Measurements from ENCODE around the gene DIPK1A. TPM values are rescaled to one million over a fixed set of nuclear protein-coding genes. Genes with fewer than 3 reads are reported as not detected.

The DIPK1A gene
- total RNA-seq, 3 donors from 2014 or later, result 7.6 to 20.4 (median 12.8) TPM

DNA sequence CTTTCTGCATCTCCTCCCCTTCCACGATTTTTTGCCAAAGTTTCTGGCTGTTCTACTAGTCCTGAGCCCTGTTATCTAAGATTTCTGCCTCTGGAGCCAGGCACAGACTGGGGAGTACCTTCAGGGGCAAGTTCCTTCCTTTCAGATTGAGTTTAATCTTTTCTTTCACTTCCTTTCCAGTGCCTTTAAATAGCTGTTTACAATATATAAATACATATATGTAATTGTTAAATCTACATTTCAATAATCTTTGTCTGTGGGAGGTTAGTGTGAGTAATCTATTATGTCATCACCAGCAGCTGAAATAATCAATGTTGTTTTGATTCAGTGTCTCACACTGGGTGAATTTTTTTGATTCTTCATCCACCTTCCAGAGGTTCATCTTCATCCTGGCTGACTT, 31.8 kb downstream of the DIPK1A start:
- intact Hi-C loops (cut with DNase I, micrococcal nuclease), result no loop called here
- Histone ChIP-seq H3K4me1 (ENCODE audit: low read depth) (no peaks in the 10 kb centered on the region), H3K36me3 (ENCODE audit: low read depth) (no peaks in the 10 kb centered on the region), H3K4me3 (no peak overlapping the region), H3K9me3 (no peaks in the 10 kb centered on the region)
- DNase-seq (no peak), ATAC-seq (no peak)
- TF ChIP-seq, protein P1, sequence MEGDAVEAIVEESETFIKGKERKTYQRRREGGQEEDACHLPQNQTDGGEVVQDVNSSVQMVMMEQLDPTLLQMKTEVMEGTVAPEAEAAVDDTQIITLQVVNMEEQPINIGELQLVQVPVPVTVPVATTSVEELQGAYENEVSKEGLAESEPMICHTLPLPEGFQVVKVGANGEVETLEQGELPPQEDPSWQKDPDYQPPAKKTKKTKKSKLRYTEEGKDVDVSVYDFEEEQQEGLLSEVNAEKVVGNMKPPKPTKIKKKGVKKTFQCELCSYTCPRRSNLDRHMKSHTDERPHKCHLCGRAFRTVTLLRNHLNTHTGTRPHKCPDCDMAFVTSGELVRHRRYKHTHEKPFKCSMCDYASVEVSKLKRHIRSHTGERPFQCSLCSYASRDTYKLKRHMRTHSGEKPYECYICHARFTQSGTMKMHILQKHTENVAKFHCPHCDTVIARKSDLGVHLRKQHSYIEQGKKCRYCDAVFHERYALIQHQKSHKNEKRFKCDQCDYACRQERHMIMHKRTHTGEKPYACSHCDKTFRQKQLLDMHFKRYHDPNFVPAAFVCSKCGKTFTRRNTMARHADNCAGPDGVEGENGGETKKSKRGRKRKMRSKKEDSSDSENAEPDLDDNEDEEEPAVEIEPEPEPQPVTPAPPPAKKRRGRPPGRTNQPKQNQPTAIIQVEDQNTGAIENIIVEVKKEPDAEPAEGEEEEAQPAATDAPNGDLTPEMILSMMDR (IDR thresholded peaks at IDR 0.05), result no peak

DNA sequence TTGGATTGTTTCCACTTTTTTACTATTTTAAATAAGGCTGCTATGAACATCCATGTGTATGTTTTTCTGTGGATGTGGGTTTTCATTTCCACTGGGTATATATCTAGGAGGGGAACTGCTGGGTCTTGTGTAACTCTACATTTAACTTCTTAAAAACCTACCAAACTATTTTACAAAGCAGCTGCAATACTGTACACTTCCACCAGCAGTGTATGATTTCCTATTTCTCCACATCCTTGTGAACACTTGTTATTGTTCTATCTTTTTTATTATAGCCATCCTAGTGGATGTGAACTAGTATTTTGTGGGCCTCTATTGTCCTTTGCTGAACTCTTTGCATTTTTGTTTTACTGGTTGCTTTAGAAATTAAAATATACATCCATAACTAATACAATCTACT, 33.4 kb downstream of the DIPK1A start:
- DNase-seq (no peak), ATAC-seq (no peak)
- Histone ChIP-seq H3K36me3 (ENCODE audit: low read depth) (no peaks in the 10 kb centered on the region), H3K9me3 (no peaks in the 10 kb centered on the region), H3K4me3 (no peak overlapping the region), H3K4me1 (ENCODE audit: low read depth) (no peaks in the 10 kb centered on the region)
- TF ChIP-seq, protein P1 (IDR thresholded peaks at IDR 0.05), result no peak
- intact Hi-C loops (cut with DNase I, micrococcal nuclease), result no loop called here

DNA sequence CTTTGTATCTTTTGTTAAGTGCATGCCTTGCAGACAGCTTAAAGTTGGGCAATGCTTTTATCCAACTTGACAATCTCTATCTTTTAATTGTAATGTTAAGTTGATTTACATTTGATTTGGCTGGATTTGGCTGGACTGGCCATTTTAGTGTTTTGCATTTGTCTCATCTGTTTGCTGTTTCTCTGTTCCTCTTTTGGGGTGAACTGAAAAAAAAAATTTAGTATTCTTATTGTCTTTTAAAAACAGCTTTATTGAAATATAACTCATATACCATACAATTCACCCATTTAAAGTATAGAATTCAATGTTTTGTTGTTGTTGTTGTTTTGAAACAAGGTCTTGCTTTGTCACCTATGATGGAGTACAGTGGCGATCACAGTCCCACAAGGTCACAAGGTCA, 34.4 kb downstream of the DIPK1A start:
- no peaks in the 10 kb centered on the region for H3K9me3 ChIP-seq
- no peak overlapping the region for H3K4me3 ChIP-seq
- TF ChIP-seq, protein P1 (IDR thresholded peaks at IDR 0.05), result no peak
- ATAC-seq (no peak), DNase-seq (no peak)
- intact Hi-C loops (cut with DNase I, micrococcal nuclease), result no loop called here
- no peaks in the 10 kb centered on the region for H3K4me1 ChIP-seq (ENCODE audit: low read depth)
- H3K36me3 ChIP-seq (ENCODE audit: low read depth), result no peaks in the 10 kb centered on the region

DNA sequence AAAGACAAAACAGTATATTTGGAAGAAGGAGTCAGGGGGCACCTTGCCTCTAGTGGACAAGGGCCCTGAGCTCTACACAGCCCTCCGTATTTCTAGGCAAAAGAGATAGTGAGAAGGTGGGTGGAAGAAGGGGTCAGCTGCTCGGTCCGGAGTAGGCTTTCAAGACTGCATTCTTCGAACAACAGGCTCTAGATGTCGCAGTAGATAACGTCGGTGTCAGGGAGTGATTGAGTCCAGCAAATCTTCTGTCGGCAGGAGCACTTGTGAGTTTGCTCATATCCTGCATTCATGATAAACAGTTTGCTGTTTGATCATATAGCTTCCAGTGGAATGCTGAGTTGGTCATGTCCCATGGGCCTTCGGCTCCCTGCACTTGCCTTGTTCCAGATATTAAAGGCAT, 36.8 kb downstream of the DIPK1A start:
- no peak for DNase-seq
- intact Hi-C loops (cut with DNase I, micrococcal nuclease), result no loop called here
- Histone ChIP-seq H3K9me3 (no peaks in the 10 kb centered on the region), H3K4me1 (ENCODE audit: low read depth) (no peaks in the 10 kb centered on the region), H3K4me3 (no peak overlapping the region), H3K36me3 (ENCODE audit: low read depth) (no peaks in the 10 kb centered on the region)
- TF ChIP-seq, protein P1 (IDR thresholded peaks at IDR 0.05), result no peak
- ATAC-seq, result no peak

DNA sequence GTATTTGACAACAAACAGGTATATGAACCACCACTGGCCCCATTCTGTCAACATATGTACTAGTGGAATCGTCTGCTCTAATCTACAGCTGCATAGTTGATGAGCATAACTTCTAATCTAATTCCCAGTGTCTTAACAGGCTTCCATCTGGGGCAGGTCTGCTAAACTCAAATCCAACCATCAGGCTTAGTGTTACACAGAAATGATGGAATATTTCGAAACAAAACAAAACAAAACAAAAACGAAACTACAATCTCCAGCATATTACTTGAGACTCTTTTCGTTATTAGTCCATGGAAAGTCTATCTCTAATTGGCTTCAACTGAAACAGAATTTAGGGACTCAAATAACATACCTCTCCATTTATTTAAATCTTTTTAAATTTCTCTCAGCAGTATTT, 37.6 kb downstream of the DIPK1A start:
- ATAC-seq (no peak), DNase-seq (no peak)
- intact Hi-C loops (cut with DNase I, micrococcal nuclease), result no loop called here
- Histone ChIP-seq H3K4me3 (no peak overlapping the region), H3K36me3 (ENCODE audit: low read depth) (no peaks in the 10 kb centered on the region), H3K4me1 (ENCODE audit: low read depth) (no peaks in the 10 kb centered on the region), H3K9me3 (no peaks in the 10 kb centered on the region)
- TF ChIP-seq, protein P1 (IDR thresholded peaks at IDR 0.05), result no peak

DNA sequence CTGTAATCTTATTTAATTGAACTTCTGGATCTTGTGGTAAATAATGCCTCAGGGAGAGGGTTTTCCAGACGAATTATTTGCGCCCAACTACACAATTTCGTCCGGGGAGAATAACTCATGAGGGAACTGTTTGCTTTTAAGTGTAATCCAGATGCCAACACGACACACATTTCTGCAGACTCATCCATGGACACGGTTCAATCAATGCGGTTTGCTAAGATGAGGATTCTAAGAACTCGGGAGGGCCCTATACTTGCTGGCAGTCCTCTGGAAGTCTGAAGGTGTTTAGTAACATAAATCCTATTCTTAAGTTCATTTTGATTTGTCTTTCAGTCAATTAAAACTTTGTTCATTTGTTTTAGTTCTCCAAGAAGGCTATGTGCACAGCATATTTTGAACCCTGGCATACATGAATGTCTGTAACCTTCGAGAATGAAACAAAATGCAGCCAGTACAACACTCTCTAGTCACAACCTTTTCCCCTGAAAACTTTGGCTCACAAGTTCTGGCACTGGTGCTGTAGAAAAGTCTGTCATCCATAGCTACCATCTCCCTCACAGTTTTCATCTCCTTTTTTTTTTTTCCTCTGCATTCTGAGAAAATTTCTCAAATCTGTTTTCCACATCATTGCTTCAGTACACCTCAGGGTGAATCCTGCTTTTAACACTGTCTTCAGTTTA, 38.8 kb downstream of the DIPK1A start:
- TF ChIP-seq, protein P1 (IDR thresholded peaks at IDR 0.05), result no peak
- ATAC-seq, result no peak
- intact Hi-C loops (cut with DNase I, micrococcal nuclease), result no loop called here

More for the DNA sequence above, 38.8 kb downstream of the DIPK1A start:
- DNase-seq, result no peak
- H3K9me3 ChIP-seq, result no peaks in the 10 kb centered on the region
- no peak overlapping the region for H3K4me3 ChIP-seq
- no peaks in the 10 kb centered on the region for H3K36me3 ChIP-seq (ENCODE audit: low read depth)
- H3K4me1 ChIP-seq (ENCODE audit: low read depth), result no peaks in the 10 kb centered on the region

Measured in mucosa of descending colon (tissue), 3 donors.